NCI-H1436 treated with DMSO at 0.1 percent for 48 hours (cell line): ENCODE data around the gene KRTAP4-16.
"Not testable (repeated sequence)": the region's sequence is repeated elsewhere in the genome, so short reads cannot be mapped to it uniquely, and the experiment has no call there.

Source experiments
- DNase-seq: peaks from one replicate; lab custom pipeline; 2025; lab: John Stamatoyannopoulos, UW

Gene KRTAP4-16

GRCh38 chr17:41073676-41074075 is 28.3 kb downstream of the KRTAP4-16 start:
- no peak for DNase-seq

- no peak for DNase-seq
Measured at GRCh38 chr17:41071606-41072360, 30.2 kb downstream of the KRTAP4-16 start.

GRCh38 chr17:41069031-41069430 is 33.0 kb downstream of the KRTAP4-16 start:
- DNase-seq = no peak

- no peak for DNase-seq
Measured at GRCh38 chr17:41067281-41067680, 34.7 kb downstream of the KRTAP4-16 start.

GRCh38 chr17:41065829-41066624 is 36.0 kb downstream of the KRTAP4-16 start, which contains the start of gene KRTAP2-4:
KRTAP2-4 (minus strand) TSS chr17:41065879; CDS start chr17:41065845, 34 bp downstream.
- DNase-seq = no peak

- DNase-seq = not testable (repeated sequence)
Measured at GRCh38 chr17:41065016-41065689, 36.9 kb downstream of the KRTAP4-16 start.

GRCh38 chr17:41064301-41064700 is 37.7 kb downstream of the KRTAP4-16 start:
- DNase-seq = no peak

- DNase-seq = no peak
Measured at GRCh38 chr17:41063449-41063848, 38.6 kb downstream of the KRTAP4-16 start.

- no peak for DNase-seq
Measured at GRCh38 chr17:41061964-41062363, 40.0 kb downstream of the KRTAP4-16 start.

GRCh38 chr17:41060052-41060604 is 41.9 kb downstream of the KRTAP4-16 start, which contains the start of gene KRTAP2-3:
KRTAP2-3 (minus strand) TSS chr17:41060114; CDS start chr17:41060050, 64 bp downstream.
- no peak for DNase-seq

- not testable (repeated sequence) for DNase-seq
Measured at GRCh38 chr17:41059276-41060051, 42.5 kb downstream of the KRTAP4-16 start.

GRCh38 chr17:41058741-41059140 is 43.3 kb downstream of the KRTAP4-16 start:
- DNase-seq = no peak

- no peak for DNase-seq
Measured at GRCh38 chr17:41057547-41057946, 44.5 kb downstream of the KRTAP4-16 start.

GRCh38 chr17:41055130-41055529 is 46.9 kb downstream of the KRTAP4-16 start, which contains the start of gene KRTAP2-2:
KRTAP2-2 (minus strand) TSS chr17:41055230; CDS start chr17:41055211, 19 bp downstream.
- DNase-seq = not testable (repeated sequence)

- not testable (repeated sequence) for DNase-seq
Measured at GRCh38 chr17:41054556-41054955, 47.5 kb downstream of the KRTAP4-16 start.

- DNase-seq = no peak
Measured at GRCh38 chr17:41054025-41054424, 48.0 kb downstream of the KRTAP4-16 start.

- no peak for DNase-seq
Measured at GRCh38 chr17:41052566-41052965, 49.4 kb downstream of the KRTAP4-16 start.
